IPS-18a (cell line): Measurements from ENCODE around the gene AIF1L.

ENCODE experiments used
- H3K27ac ChIP-seq: one replicate; pipeline ENCODE4 v1.5.1; 2013; ENCODE audit warnings: low read length
- H3K27me3 ChIP-seq: one replicate; pipeline ENCODE4 v1.6.1; 2013; ENCODE audit warnings: mild to moderate bottlenecking, low read length; ENCODE audit not compliant: control insufficient read depth, insufficient read depth
- H3K36me3 ChIP-seq: one replicate; pipeline ENCODE4 v1.6.1; 2013; ENCODE audit warnings: low read depth, low read length; ENCODE audit not compliant: control insufficient read depth
- H3K4me1 ChIP-seq: one replicate; pipeline ENCODE4 v1.6.1; 2013; ENCODE audit warnings: low read depth, low read length; ENCODE audit not compliant: control insufficient read depth
- H3K4me3 ChIP-seq: one replicate; pipeline ENCODE4 v1.5.1; 2013; ENCODE audit warnings: low read length
- H3K9ac ChIP-seq: one replicate; pipeline ENCODE4 v1.6.1; 2013; ENCODE audit warnings: mild to moderate bottlenecking, low read length, moderate library complexity
- H3K9me3 ChIP-seq: one replicate; pipeline ENCODE4 v1.6.1; 2013; ENCODE audit warnings: low read depth, low read length; ENCODE audit not compliant: control insufficient read depth

Gene AIF1L

GRCh38 chr9:131117121-131117761 lies 20.9 kb downstream of the AIF1L start:
- H3K9me3 ChIP-seq, result no peaks in the 10 kb centered on the region
- no peak overlapping the region for H3K9ac ChIP-seq
- H3K27ac ChIP-seq, result no peak overlapping the region
- H3K36me3 ChIP-seq, result peaks cover 68% of the 10 kb centered on the region
- H3K4me3 ChIP-seq, result no peak overlapping the region
- H3K4me1 ChIP-seq, result no peaks in the 10 kb centered on the region
- H3K27me3 ChIP-seq, result no peaks in the 10 kb centered on the region

DNA sequence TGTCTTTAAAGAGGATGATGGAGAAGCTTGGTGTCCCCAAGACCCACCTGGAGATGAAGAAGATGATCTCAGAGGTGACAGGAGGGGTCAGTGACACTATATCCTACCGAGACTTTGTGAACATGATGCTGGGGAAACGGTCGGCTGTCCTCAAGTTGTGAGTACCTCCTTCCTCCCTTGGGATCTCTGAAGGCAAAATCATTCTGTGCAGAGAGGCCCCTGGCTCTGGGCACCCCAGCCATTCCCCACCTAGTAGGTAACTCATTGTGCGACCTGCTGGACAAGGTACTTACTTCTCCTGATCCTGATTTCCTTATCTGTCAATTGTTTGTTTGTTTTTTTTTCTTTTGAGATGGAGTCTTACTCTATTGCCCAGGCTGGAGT lies 21.4 kb downstream of the AIF1L start:
- Histone ChIP-seq H3K9me3 (no peaks in the 10 kb centered on the region), H3K27ac (no peak overlapping the region), H3K4me3 (no peak overlapping the region), H3K36me3 (peaks cover 66% of the 10 kb centered on the region), H3K4me1 (no peaks in the 10 kb centered on the region), H3K27me3 (no peaks in the 10 kb centered on the region), H3K9ac (no peak overlapping the region)

DNA sequence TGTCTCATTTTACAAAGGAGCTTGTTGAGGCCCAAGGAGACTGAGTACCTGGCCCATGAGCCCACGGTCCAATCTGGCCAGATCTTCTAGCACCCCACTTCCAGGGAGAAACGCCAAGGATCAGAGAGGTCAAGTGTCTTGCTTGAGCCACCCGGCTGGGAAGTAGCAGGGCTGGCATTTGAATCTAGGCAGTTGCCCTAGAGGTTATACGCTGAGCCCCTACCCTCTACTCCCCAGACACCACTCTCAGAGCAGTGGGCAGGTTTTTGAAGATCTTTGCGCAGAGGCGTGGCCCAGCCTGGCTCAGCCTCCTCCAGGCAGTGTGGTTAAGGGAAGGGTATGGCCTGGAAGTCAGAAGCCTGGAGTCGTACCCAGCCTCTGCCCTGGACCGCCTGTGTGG lies 23.3 kb downstream of the AIF1L start:
- H3K4me1 ChIP-seq, result no peaks in the 10 kb centered on the region
- H3K27ac ChIP-seq, result no peak overlapping the region
- H3K9ac ChIP-seq, result no peak overlapping the region
- peaks cover 62% of the 10 kb centered on the region for H3K36me3 ChIP-seq
- H3K4me3 ChIP-seq, result no peak overlapping the region
- H3K27me3 ChIP-seq, result no peaks in the 10 kb centered on the region
- H3K9me3 ChIP-seq, result no peaks in the 10 kb centered on the region

GRCh38 chr9:131120620-131121228 lies 24.4 kb downstream of the AIF1L start:
- peaks cover 3% of the 10 kb centered on the region for H3K4me1 ChIP-seq
- no peak overlapping the region for H3K9ac ChIP-seq
- no peak overlapping the region for H3K4me3 ChIP-seq
- H3K9me3 ChIP-seq, result no peaks in the 10 kb centered on the region
- H3K27me3 ChIP-seq, result no peaks in the 10 kb centered on the region
- H3K36me3 ChIP-seq, result peaks cover 57% of the 10 kb centered on the region
- no peak overlapping the region for H3K27ac ChIP-seq

DNA sequence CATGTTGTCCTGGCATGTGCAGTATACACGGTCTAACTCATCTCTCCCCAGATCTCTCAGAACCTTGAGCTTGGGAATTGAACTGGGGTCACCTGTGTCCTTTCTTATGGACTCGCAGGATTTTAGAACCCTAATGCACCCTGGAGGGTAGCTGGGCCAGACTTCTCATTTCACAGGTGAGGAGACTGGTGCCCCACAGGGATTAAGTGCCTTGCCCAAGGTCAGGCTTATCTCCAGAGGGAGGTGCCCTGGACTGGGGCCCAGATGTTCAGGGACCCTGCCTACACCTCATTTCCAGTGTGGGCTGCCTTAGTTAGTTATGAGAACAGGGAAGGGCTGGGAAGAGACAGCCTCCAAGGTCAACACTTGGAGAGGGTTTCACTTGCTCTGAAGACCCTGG lies 25.0 kb downstream of the AIF1L start:
- Histone ChIP-seq H3K4me3 (no peak overlapping the region), H3K9ac (no peak overlapping the region), H3K27me3 (no peaks in the 10 kb centered on the region), H3K36me3 (peaks cover 52% of the 10 kb centered on the region), H3K9me3 (no peaks in the 10 kb centered on the region), H3K27ac (no peak overlapping the region), H3K4me1 (peaks cover 3% of the 10 kb centered on the region)

GRCh38 chr9:131122158-131122557 lies 25.8 kb downstream of the AIF1L start:
- Histone ChIP-seq H3K27ac (no peak overlapping the region), H3K36me3 (peaks cover 48% of the 10 kb centered on the region), H3K4me3 (no peak overlapping the region), H3K4me1 (peaks cover 3% of the 10 kb centered on the region), H3K9ac (no peak overlapping the region), H3K9me3 (no peaks in the 10 kb centered on the region), H3K27me3 (no peaks in the 10 kb centered on the region)

- H3K4me1 ChIP-seq, result peaks cover 3% of the 10 kb centered on the region
- H3K27me3 ChIP-seq, result no peaks in the 10 kb centered on the region
- peaks cover 51% of the 10 kb centered on the region for H3K36me3 ChIP-seq
- no peaks in the 10 kb centered on the region for H3K9me3 ChIP-seq
- H3K9ac ChIP-seq, result peak overlapping the region; percentile 96
- peak overlapping the region; percentile 83 for H3K4me3 ChIP-seq
- H3K27ac ChIP-seq, result peak overlapping the region; percentile 90
These were observed 28.6 kb downstream of the AIF1L start for GRCh38 chr9:131125038-131125287.

DNA sequence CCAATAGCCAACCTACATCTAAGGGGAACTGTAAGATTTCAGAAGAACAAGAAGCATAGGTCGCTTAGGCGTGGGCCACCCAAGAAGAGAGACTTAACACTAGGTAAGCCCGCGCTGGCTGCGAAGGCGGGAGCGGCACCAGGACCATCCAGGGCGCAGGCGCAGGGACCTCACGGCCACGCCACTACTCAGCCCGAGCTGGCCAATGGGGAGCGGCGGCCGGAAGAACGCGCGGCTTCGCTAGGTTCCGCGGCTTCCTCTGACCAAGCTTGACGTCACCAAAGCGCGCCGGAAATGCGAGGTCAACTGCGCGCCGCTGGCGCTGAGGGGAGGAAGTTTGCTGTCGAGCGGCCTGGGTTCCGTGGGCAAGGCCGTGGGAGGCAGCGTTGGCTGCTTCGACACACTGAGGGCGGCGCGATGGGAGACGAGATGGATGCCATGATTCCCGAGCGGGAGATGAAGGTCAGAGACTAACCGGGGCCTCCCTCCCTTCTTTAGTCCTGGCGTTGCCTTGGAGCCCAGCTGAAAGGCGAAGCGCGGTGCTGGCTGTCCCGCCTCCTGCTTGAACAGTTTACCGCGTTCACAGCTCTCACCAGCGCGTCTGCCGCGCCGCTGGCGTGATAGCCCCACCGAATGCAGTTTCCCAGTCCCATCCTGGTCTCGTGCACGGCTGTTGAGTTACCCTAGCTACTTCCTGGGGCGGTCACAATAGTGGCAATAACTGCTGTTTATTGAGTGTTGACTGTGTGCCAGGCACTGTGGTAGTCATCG lies 29.1 kb downstream of the AIF1L start, which contains the start of gene NUP214:
Gene NUP214 (plus strand): TSS at position 299 of the 771 bp plus-strand sequence. CDS start 119 bp downstream, at position 418.
- peaks cover 3% of the 10 kb centered on the region for H3K4me1 ChIP-seq
- H3K27ac ChIP-seq, result peak within 1 kb of the TSS; percentile 90
- H3K9ac ChIP-seq, result peak within 1 kb of the TSS; percentile 96
- H3K36me3 ChIP-seq, result peaks cover 49% of the 10 kb centered on the region
- peak within 1 kb of the TSS; percentile 83 for H3K4me3 ChIP-seq
- H3K9me3 ChIP-seq, result no peaks in the 10 kb centered on the region
- H3K27me3 ChIP-seq, result no peaks in the 10 kb centered on the region

DNA sequence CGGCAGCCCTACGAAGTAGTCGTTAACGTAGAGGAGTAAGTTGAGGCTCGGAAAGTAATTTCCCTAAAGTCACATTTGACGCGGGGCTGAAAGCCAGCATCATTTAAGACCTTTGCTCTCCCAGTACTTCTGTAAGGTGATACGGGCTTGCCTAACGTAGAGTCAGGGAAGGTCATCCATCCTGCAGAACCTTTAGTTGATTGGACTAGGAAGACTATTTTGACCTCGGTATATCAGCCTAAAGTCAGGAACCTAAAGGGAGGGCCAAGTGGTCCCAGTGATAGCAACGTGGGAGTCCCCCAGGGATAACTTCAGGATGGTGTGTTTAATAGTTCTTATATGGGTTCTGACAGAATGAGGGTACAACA lies 29.7 kb downstream of the AIF1L start:
- no peak overlapping the region for H3K27ac ChIP-seq
- peaks cover 49% of the 10 kb centered on the region for H3K36me3 ChIP-seq
- peaks cover 3% of the 10 kb centered on the region for H3K4me1 ChIP-seq
- no peaks in the 10 kb centered on the region for H3K27me3 ChIP-seq
- peak overlapping the region; percentile 96 for H3K9ac ChIP-seq
- H3K4me3 ChIP-seq, result peak overlapping the region; percentile 83
- H3K9me3 ChIP-seq, result no peaks in the 10 kb centered on the region

GRCh38 chr9:131129183-131129582 lies 32.9 kb downstream of the AIF1L start:
- Histone ChIP-seq H3K36me3 (peaks cover 63% of the 10 kb centered on the region), H3K9ac (no peak overlapping the region), H3K27me3 (no peaks in the 10 kb centered on the region), H3K27ac (no peak overlapping the region), H3K4me1 (peaks cover 3% of the 10 kb centered on the region), H3K9me3 (no peaks in the 10 kb centered on the region), H3K4me3 (no peak overlapping the region)

DNA sequence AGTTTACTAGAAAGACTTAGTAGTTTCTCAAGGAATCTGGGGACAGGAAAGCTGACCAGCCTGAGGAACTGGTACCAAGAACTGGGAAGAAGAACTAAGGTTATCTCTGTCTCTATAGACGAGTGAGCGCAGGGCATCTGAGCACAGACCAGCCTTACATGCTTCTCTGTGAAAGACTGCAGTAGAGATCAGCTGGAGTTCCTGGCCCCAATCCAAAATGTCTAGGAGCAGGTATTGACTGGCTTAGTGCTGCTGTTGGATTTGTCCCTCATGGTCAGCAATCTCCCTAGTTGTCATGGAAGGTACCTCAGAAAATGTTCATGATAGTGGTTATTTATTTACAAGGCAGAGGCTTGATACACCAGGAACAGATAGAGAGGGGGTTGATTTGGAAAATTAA lies 42.3 kb downstream of the AIF1L start:
- no peaks in the 10 kb centered on the region for H3K9me3 ChIP-seq
- H3K4me1 ChIP-seq, result no peaks in the 10 kb centered on the region
- no peak overlapping the region for H3K4me3 ChIP-seq
- H3K9ac ChIP-seq, result no peak overlapping the region
- peaks cover 79% of the 10 kb centered on the region for H3K36me3 ChIP-seq
- no peaks in the 10 kb centered on the region for H3K27me3 ChIP-seq
- H3K27ac ChIP-seq, result no peak overlapping the region

DNA sequence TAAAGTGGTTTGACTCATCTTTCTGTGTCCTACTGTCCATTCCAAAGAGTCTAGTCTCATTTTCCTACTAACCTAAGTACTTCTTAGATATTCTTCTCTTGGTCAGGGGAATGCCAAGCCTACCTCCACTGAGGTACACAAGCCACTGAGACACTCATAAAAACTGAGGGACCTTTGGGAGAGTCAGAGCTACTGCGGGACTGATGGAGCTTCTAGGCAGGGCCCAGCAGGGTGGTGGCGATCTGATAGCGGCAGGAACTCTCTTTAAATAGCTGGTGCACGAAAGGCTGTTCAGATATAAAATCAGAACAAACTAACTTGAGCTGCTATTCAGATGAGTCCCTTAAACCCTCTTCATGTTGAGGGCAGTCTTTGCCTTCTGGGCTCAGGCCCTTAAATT lies 43.8 kb downstream of the AIF1L start:
- Histone ChIP-seq H3K4me3 (no peak overlapping the region), H3K27me3 (no peaks in the 10 kb centered on the region), H3K9me3 (no peaks in the 10 kb centered on the region), H3K36me3 (peaks cover 79% of the 10 kb centered on the region), H3K9ac (no peak overlapping the region), H3K27ac (no peak overlapping the region), H3K4me1 (no peaks in the 10 kb centered on the region)
